HG02763 (cell line): ENCODE results near the gene ATP1A1.

Experiments
- ATAC-seq: cut with Tn5 transposase; IDR thresholded peaks from one replicate; pipeline ENCODE4 v1.9.1; 2021; ENCODE audit warnings: mild to moderate bottlenecking, moderate library complexity; ENCODE audit not compliant: unreplicated experiment

Gene ATP1A1

DNA sequence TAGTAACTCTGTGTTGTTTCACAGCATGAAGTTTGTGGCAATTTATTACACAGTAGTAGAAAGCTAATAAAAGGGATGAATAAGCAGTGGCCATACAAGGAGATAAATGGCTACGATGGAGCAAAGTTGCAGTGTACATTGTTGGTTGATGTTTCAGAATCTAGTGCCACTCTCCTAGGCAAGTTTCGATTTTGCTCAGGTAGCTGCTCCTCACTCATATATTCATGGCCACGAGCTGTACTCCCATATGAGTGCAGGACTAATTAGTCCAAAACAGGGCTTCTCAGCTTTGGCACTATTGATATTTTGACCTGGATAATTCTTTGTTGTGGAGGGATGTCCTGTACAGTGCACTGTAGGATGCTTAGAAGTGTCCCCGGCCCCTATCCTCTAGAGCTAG, 30.0 kb upstream of the ATP1A1 start:
- no peak for ATAC-seq

GRCh38 chr1:116345011-116345410, 28.0 kb upstream of the ATP1A1 start:
- ATAC-seq = no peak

- ATAC-seq = no peak
Measured at GRCh38 chr1:116345843-116346242, 27.2 kb upstream of the ATP1A1 start.

DNA sequence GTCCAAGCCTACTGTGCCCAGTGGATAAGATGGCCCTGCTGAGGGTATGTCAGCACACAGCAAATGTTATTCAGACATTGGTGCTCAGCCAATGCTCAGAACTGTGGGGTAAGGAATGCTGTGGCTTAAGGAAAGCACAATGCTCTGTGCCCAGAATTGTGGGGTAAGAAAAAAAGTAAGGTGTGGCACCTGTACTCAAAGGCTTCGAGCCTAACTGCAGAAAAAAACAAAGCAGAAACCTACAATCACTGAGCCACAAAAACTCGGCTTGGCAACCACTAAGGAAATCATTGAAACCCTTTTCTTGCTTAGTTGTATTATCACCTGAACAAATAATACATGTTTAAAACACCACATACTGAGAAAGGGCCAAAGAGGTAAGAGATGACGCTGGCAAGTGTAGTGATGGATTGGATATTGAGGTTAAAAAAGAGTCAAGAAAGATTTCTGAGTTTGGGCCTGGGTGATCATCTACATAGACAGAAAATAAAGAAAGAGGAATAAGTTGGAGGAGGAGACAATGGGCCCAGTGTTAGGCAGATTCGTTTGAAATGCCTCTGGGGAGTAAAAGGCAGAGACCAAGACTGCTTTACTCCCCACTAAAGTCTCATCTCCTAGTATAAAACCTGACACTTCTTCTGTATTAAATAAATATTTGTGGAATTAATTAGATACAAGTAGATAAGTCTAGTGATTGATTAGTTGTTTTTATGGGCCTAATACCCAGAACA, 25.9 kb upstream of the ATP1A1 start:
- ATAC-seq = no peak

GRCh38 chr1:116347696-116348095, 25.3 kb upstream of the ATP1A1 start:
- no peak for ATAC-seq

DNA sequence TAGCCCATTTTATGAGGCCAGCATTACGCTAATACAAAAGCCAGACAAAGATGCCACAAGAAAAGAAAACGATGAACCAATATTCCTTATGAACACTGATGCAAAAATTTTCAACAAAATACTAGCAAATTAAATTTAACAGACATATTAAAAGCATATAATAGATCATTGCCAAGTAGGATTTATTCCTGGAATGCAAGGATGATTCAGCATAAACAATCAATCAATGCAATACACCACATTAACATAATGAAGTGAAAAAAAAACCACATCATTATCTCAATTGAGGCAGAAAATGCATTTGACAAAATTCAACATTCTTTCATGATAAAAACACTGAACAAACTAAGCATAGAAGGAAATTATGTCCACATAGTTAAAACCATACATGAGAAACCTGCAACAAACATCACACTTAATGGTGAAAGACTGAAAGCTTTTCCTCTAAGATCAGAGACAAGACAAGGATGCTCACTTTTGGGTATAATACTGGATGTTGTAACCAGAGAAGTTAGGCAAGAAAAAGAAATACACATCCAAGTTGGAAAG, 22.9 kb upstream of the ATP1A1 start:
- no peak for ATAC-seq

GRCh38 chr1:116351914-116352313, 21.1 kb upstream of the ATP1A1 start:
- ATAC-seq = no peak

GRCh38 chr1:116352349-116352813, 20.7 kb upstream of the ATP1A1 start:
- peak; percentile 57 for ATAC-seq

DNA sequence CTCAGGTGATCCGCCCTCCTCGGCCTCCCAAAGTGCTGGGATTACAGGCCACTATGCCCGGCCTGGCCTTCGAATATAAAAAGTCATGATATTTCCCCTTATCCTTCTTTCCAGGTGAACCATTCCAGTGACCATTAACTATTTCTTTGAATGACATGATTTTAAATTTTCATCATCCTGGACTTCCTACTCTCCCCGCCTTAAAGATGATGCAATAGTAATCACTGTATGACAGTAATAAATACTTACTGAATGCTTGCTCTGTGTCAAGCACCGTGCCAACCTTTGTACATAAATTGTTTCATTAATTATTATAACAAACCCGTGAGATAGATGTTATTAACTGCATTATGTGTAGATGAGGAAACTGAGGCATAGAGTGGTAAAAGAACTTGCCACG, 19.9 kb upstream of the ATP1A1 start:
- no peak for ATAC-seq

- ATAC-seq = no peak
Measured at GRCh38 chr1:116356067-116356466, 17.0 kb upstream of the ATP1A1 start.

- ATAC-seq = no peak
Measured at GRCh38 chr1:116356673-116357072, 16.4 kb upstream of the ATP1A1 start.

GRCh38 chr1:116357487-116357886, 15.6 kb upstream of the ATP1A1 start:
- ATAC-seq = no peak

DNA sequence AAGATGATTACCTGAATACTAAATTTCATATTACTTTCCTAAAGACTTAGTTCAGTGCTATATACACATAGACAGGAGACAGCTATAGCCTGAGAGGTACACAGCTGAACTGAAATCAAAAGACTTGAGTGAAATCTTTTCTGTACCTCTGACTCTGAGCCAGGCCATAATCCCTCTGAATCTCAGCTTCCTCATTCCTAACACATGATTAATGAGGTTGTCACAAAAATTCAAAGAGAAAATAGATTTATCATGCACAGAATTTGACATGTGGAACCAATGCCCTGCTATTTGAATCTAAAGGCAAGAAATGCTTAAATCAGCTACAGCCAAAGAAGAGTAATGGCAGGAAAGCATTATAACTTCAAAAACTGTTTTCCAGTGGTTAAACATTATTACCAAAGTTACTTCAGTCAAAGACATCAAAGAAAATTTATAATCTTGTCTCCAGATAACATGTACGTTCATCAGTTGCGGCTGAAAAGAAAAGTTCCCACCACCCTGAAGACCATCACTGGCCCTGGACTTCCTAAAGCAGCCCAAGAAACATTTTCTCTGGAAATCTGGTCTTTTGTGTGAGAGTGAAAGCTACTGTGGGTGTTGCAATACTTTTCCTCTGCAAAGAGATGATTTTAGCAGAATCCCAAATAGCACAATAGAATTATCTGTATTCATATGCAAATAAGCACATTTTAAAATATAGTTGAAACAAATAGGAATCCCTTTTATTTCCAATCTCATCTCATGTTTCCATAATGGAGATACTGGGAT, 13.8 kb upstream of the ATP1A1 start:
- no peak for ATAC-seq

GRCh38 chr1:116359871-116360270, 13.2 kb upstream of the ATP1A1 start:
- no peak for ATAC-seq

- no peak for ATAC-seq
Measured at GRCh38 chr1:116360429-116361173, 12.4 kb upstream of the ATP1A1 start.

DNA sequence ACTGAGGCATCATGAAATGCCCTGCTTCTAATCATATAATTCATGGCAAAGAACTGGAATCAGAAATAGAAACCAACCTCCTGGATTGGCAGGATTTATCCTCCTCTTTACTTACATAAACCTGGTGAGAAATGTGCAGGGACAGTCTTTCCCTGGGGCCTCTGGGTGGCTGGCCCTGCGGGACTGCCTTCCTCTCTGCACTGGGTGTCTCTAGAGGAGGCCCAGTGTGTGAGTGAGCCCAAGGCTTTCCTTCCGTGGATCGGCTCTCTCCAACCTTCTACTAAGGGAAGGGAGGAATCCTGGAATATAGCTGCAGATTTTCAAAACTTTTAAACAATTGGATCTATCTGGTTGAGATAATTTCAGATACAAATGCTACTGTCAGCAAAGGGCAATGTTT, 11.4 kb upstream of the ATP1A1 start:
- no peak for ATAC-seq

GRCh38 chr1:116362050-116362449, 11.0 kb upstream of the ATP1A1 start:
- ATAC-seq = no peak

DNA sequence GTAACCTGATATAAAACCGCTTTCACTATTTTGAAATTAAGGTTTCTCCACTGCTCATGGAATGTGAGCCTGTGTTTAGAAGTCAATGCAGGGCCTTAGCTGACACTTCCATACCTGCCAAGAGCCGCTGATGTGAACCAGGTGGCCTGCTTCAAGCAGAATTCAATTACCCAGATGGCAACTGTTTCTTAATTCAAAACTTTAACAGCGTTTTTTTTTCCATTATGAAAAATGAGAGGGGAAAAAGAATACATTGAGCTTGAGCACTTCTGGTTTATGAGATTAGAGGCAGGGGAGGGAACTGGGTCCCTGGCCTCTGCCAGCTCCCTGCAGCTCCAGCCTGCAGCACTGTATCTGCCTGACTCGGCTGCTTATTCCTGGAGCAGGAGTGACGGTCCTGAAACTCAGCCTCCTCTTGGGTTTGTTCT, 7.7 kb upstream of the ATP1A1 start:
- no peak for ATAC-seq

DNA sequence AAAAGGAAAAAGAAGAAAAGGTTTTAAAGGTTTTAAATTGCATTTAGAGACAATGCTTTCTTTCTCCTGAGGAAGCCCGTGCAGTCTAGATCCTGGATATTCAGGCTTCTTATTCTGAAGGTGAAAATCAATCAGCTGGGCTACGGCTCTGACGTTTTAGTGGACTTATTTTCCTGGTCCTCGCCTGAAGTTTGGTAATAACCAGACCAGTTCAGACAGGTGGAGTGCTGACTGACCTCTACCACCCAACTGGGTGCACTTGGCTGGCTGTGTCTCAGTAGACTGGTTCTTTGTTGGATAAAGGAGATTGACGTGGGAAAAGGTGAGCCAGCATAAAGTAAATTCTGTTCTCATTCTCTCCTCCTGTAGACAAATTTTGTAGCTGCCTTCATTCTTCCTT, 7.2 kb upstream of the ATP1A1 start:
- ATAC-seq = no peak

DNA sequence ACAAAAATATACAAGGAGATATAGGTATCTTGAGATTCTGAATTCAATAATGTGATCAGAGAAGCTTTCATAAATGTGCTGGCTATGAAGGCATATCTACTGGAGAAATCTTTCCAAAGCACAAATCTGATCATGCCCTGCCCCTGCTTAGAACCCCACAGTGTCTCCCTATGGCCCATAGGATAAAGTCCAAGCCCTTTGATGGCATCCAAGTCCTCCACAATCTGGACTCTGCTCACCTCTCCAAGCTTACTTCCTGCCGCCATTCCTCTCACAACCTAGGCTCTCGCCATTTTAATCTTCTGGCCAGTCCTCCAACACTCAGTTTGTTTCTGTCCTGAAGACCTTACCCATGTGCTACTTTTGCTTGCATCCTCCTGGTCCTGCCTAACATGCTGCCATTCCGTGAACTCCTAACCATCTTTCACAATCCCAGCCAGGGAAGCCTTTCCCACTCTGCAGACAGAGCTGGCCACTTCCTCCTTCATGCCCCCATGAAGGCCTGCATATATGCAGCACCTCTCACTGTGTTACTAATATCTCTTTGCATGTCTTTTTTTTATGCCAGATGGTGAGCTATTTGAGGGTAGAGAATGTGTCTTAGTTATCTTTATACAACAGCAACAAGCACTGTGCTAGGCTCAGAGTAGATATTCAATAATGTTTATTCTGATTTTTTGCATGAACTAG, 5.6 kb upstream of the ATP1A1 start:
- ATAC-seq = no peak

DNA sequence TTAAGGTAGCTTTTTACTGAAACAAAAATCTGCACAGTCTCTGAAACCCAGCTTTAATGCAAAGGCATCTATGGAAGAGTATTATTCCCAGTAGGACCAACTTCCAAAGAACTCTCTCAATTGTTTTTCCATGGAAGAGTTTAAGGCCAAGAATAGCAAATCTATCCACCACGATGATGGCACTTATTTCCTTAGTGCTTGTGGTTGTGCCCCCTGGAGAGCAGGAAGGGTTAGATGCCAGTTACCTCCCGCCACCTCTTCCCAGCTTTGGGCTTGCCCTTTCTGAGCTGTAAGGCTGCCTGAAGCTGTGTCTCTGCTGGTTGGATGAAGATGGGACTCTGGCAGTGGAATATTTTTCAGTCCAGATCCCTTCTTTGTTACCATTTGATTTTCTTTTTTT, 4.8 kb upstream of the ATP1A1 start:
- ATAC-seq = no peak
